Keratinocyte (primary cell): ENCODE results near the gene RARA. TPM values are rescaled to one million over a fixed set of nuclear protein-coding genes. Genes with fewer than 3 reads are reported as not detected.

Experiments used
- DNase-seq: peaks from one replicate; pipeline ENCODE4 v3.0.0-alpha.2; 2011; ENCODE audit warnings: low read depth, missing footprints, low spot score
- FAIRE-seq: peaks from 2 replicates; lab custom pipeline; 2011; peaks lifted over from hg19 to GRCh38; lab: Jason Lieb, UNC
- H2AFZ ChIP-seq: 2 replicates; pipeline ENCODE4 v1.6.0; 2012; ENCODE audit warnings: low read length, control low read depth, inconsistent platforms; ENCODE audit not compliant: control insufficient read depth
- H3K27ac ChIP-seq: 2 replicates; pipeline ENCODE4 v1.5.1; 2011; ENCODE audit warnings: low read length; ENCODE audit not compliant: control insufficient read depth, insufficient read depth
- H3K27me3 ChIP-seq: 3 replicates; pipeline ENCODE4 v1.6.0; 2011; ENCODE audit warnings: low read length; ENCODE audit not compliant: control insufficient read depth, insufficient read depth; ENCODE audit errors: extremely low read depth
- H3K36me3 ChIP-seq, 2 experiments: 2 replicates in 1 of 2; 3 replicates in 1 of 2; pipeline ENCODE4 v1.5.1; 2011; ENCODE audit warnings: low read length in 2 of 2, mild to moderate bottlenecking in 1 of 2; ENCODE audit not compliant: control insufficient read depth in 2 of 2, insufficient read depth in 2 of 2; ENCODE audit errors: extremely low read depth in 1 of 2
- H3K4me1 ChIP-seq: 3 replicates; pipeline ENCODE4 v1.5.1; 2011; ENCODE audit warnings: low read length; ENCODE audit not compliant: control insufficient read depth, insufficient read depth; ENCODE audit errors: extremely low read depth
- H3K4me2 ChIP-seq: 3 replicates; pipeline ENCODE4 v1.6.0; 2011; ENCODE audit warnings: low read depth, low read length; ENCODE audit not compliant: control insufficient read depth, insufficient read depth; ENCODE audit errors: extremely low read depth
- H3K4me3 ChIP-seq, 3 experiments: fragments of 200-600 bp in 1 of 3; sonication (generic) in 1 of 3; 2 replicates in 2 of 3; 3 replicates in 1 of 3; pipeline ENCODE4 v1.5.1; 2011 to 2016; ENCODE audit warnings: low read length in 3 of 3, mild to moderate bottlenecking in 3 of 3, control low read depth in 2 of 3, inconsistent platforms in 1 of 3, low read depth in 1 of 3, mixed read lengths in 1 of 3, mixed run types in 1 of 3, moderate library complexity in 1 of 3; ENCODE audit not compliant: control insufficient read depth in 2 of 3, insufficient read depth in 2 of 3; ENCODE audit errors: extremely low read depth in 1 of 3
- H3K79me2 ChIP-seq: 2 replicates; pipeline ENCODE4 v1.6.0; 2012; ENCODE audit warnings: low read length; ENCODE audit not compliant: control insufficient read depth, insufficient read depth
- H3K9ac ChIP-seq: 3 replicates; pipeline ENCODE4 v1.6.0; 2011; ENCODE audit warnings: low read length; ENCODE audit not compliant: control insufficient read depth, insufficient read depth; ENCODE audit errors: extremely low read depth
- H3K9me1 ChIP-seq: 3 replicates; pipeline ENCODE4 v1.6.0; 2011; ENCODE audit warnings: low read length; ENCODE audit not compliant: control insufficient read depth, insufficient read depth; ENCODE audit errors: extremely low read depth
- H3K9me3 ChIP-seq: 2 replicates; pipeline ENCODE4 v1.5.1; 2012; ENCODE audit warnings: low read depth, low read length; ENCODE audit not compliant: control insufficient read depth
- H4K20me1 ChIP-seq: 3 replicates; pipeline ENCODE4 v1.6.0; 2011; ENCODE audit warnings: low read length; ENCODE audit not compliant: control insufficient read depth, insufficient read depth; ENCODE audit errors: extremely low read depth
- EZH2 ChIP-seq: IDR thresholded peaks from one replicate; pipeline ENCODE4 v1.6.1; 2012; ENCODE audit warnings: inconsistent platforms, mild to moderate bottlenecking, low read length, moderate library complexity
- dilution Hi-C: fragments of 300-500 bp; cut with MboI; formaldehyde crosslinking; loops from one replicate; pipeline ENCODE4 v1.7.0; 2020; ENCODE audit warnings: low sequenced_read_pairs; ENCODE audit not compliant: extremely low pct_ligation_motif_present
- polyA plus RNA-seq, 5 experiments: library from polyadenylated mRNA; depleted of rRNA in 3 of 5; stranded (reverse) in 3 of 5; stranded (forward) in 1 of 5; unstranded in 1 of 5; fragments of >200 nt; gene quantifications; 1 replicate in 1 of 5; 2 replicates in 3 of 5; 3 replicates in 1 of 5; pipeline versions ENCODE4 v1.2.1 to v1.2.3, GENCODE V29; 2011 to 2012; ENCODE audit warnings: missing spikeins in 2 of 5, low read depth in 1 of 5, low replicate concordance in 1 of 5
- TF ChIP-seq, protein P1 (sequence below), 3 experiments: IDR thresholded peaks in 1 of 3; conservative IDR thresholded peaks in 1 of 3; optimal IDR thresholded peaks in 1 of 3; 2 replicates in 2 of 3; 3 replicates in 1 of 3; pipeline versions ENCODE3 to v1.5.1; 2011; ENCODE audit warnings: low read length in 3 of 3, mild to moderate bottlenecking in 3 of 3, moderate library complexity in 2 of 3, control low read depth in 1 of 3, inconsistent platforms in 1 of 3; ENCODE audit not compliant: insufficient read depth in 2 of 3; ENCODE audit errors: extremely low read depth in 1 of 3

Gene RARA
- polyA plus RNA-seq, 1 donor (not counting 4 experiments of a cell fraction or from before 2014, with no cell fraction given) = 3.8 TPM

DNA sequence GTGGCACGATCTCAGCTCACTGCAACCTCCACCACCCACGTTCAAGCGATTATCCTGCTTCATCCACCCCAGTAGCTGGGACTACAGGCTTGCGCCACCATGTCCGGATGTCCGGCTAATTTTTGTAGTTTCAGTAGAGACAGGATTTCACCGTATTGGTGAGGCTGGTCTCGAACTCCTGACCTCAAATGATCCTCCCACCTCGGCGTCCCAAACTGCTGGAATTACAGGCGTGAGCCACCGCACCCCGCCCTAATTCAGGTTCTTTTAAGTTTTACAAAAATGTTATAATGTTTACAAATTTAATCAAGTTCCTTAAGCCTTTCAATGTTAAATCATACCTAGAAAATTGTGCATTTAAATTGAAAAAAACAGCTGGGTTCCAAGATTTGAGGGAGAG lies 68.9 kb downstream of the RARA start:
- TF ChIP-seq, protein P1, sequence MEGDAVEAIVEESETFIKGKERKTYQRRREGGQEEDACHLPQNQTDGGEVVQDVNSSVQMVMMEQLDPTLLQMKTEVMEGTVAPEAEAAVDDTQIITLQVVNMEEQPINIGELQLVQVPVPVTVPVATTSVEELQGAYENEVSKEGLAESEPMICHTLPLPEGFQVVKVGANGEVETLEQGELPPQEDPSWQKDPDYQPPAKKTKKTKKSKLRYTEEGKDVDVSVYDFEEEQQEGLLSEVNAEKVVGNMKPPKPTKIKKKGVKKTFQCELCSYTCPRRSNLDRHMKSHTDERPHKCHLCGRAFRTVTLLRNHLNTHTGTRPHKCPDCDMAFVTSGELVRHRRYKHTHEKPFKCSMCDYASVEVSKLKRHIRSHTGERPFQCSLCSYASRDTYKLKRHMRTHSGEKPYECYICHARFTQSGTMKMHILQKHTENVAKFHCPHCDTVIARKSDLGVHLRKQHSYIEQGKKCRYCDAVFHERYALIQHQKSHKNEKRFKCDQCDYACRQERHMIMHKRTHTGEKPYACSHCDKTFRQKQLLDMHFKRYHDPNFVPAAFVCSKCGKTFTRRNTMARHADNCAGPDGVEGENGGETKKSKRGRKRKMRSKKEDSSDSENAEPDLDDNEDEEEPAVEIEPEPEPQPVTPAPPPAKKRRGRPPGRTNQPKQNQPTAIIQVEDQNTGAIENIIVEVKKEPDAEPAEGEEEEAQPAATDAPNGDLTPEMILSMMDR (optimal IDR thresholded peaks at IDR 0.05 in 1 of 3, IDR thresholded peaks at IDR 0.05 in 1 of 3, conservative IDR thresholded peaks at IDR 0.05 in 1 of 3; ENCODE audit: extremely low read depth in 1 of 3, insufficient read depth in 2 of 3, low read length in 3 of 3) = no peak
- no peak for TF ChIP-seq EZH2
- H3K36me3 ChIP-seq = no peaks in the 10 kb centered on the region
- no peak overlapping the region for H2AFZ ChIP-seq
- H3K4me3 ChIP-seq = no peak overlapping the region
- no peak for DNase-seq
- no peak overlapping the region for H3K27ac ChIP-seq
- no peak overlapping the region for H3K4me2 ChIP-seq
- H3K9ac ChIP-seq = no peak overlapping the region
- no peak for FAIRE-seq
- H4K20me1 ChIP-seq = no peaks in the 10 kb centered on the region
- H3K79me2 ChIP-seq = no peaks in the 10 kb centered on the region
- no peaks in the 10 kb centered on the region for H3K9me1 ChIP-seq
- H3K9me3 ChIP-seq = no peaks in the 10 kb centered on the region
- H3K27me3 ChIP-seq = no peaks in the 10 kb centered on the region
- H3K4me1 ChIP-seq = no peaks in the 10 kb centered on the region
- dilution Hi-C loops = no loop called here

DNA sequence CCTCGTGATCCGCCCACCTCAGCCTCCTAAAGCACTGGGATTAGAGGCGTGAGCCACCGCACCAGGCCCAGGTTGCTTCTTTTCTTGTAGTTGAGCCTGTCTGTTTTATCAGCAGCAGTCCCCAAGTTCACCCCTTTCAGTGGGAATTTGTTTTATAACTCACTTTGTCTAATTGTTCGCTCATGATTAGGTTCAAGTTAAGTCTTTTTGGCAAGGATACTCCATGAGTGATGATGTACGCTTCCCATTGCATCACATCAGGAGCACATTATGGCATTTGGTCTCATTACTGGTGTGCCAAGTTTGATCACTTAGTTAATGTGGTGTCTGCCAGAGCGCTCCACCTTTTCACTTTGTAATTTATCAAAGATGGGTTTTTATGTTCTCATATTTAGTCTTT lies 70.0 kb downstream of the RARA start:
- FAIRE-seq = no peak
- Histone ChIP-seq H4K20me1 (no peaks in the 10 kb centered on the region), H2AFZ (no peak overlapping the region), H3K79me2 (no peaks in the 10 kb centered on the region), H3K27ac (no peak overlapping the region), H3K36me3 (no peaks in the 10 kb centered on the region), H3K27me3 (no peaks in the 10 kb centered on the region), H3K9me1 (no peaks in the 10 kb centered on the region), H3K9ac (no peak overlapping the region), H3K4me2 (no peak overlapping the region), H3K4me1 (no peaks in the 10 kb centered on the region), H3K9me3 (no peaks in the 10 kb centered on the region), H3K4me3 (no peak overlapping the region)
- TF ChIP-seq, protein P1 (optimal IDR thresholded peaks at IDR 0.05 in 1 of 3, IDR thresholded peaks at IDR 0.05 in 1 of 3, conservative IDR thresholded peaks at IDR 0.05 in 1 of 3; ENCODE audit: extremely low read depth in 1 of 3, insufficient read depth in 2 of 3, low read length in 3 of 3) = no peak
- DNase-seq = no peak
- dilution Hi-C loops = no loop called here
